Measurements from ENCODE around the gene TNRC18.

Gene TNRC18

GRCh38 chr7:5463031-5463430 is 39.4 kb upstream of the TNRC18 start (continued):
- TF ChIP-seq GLIS1 (tag by site-specific recombination; IDR thresholded peaks at IDR 0.05) (no peak), OVOL3 (tag by site-specific recombination; IDR thresholded peaks at IDR 0.05) (no peak), ZNF10 (tag by site-specific recombination; IDR thresholded peaks at IDR 0.05) (no peak), ZNF560 (tag by site-specific recombination; IDR thresholded peaks at IDR 0.05; ENCODE audit: borderline replicate concordance) (no peak), ZNF133 (tag by site-specific recombination; IDR thresholded peaks at IDR 0.05) (no peak)

- Histone ChIP-seq H3K27ac (ENCODE audit: extremely low read depth, low read depth, low read length) (no peak overlapping the region), H3K9me3 (ENCODE audit: control insufficient read depth, insufficient read depth, low read depth, low read length) (no peaks in the 10 kb centered on the region), H3K36me3 (ENCODE audit: control insufficient read depth in 2 of 2, insufficient read depth in 1 of 2, low read length in 2 of 2) (no peaks in the 10 kb centered on the region), H3K4me3 (ENCODE audit: low read depth, low read length) (no peak overlapping the region), H3K4me1 (ENCODE audit: control insufficient read depth, insufficient read depth, low read length) (no peaks in the 10 kb centered on the region)
- TF ChIP-seq ZBTB6 (tag by site-specific recombination; IDR thresholded peaks at IDR 0.05), result no peak
- TF ChIP-seq ZNF629 (tag by site-specific recombination; IDR thresholded peaks at IDR 0.05), result no peak
- TF ChIP-seq ZNF26 (tag by site-specific recombination; IDR thresholded peaks at IDR 0.05), result no peak
- no peak for TF ChIP-seq ZNF423 (tag by site-specific recombination; IDR thresholded peaks at IDR 0.05)
- no peak for TF ChIP-seq OSR2 (tag by site-specific recombination; IDR thresholded peaks at IDR 0.05)
- TF ChIP-seq ZNF830 (tag by site-specific recombination; IDR thresholded peaks at IDR 0.05; ENCODE audit: low read depth), result no peak
- no peak for TF ChIP-seq CTCF (tag by site-specific recombination; IDR thresholded peaks at IDR 0.05)
- TF ChIP-seq ZNF292 (tag by site-specific recombination; IDR thresholded peaks at IDR 0.05; ENCODE audit: borderline replicate concordance, low read depth), result no peak
- TF ChIP-seq ZNF670 (tag by site-specific recombination; IDR thresholded peaks at IDR 0.05; ENCODE audit: low read depth), result no peak
- TF ChIP-seq ZNF639 (tag by site-specific recombination; IDR thresholded peaks at IDR 0.05), result no peak
- TF ChIP-seq ZFP41 (tag by site-specific recombination; IDR thresholded peaks at IDR 0.05; ENCODE audit: borderline replicate concordance), result no peak
- no peak for TF ChIP-seq HOXA7 (CRISPR knock-in tag; IDR thresholded peaks at IDR 0.05; ENCODE audit: borderline replicate concordance)
- no peak for TF ChIP-seq ZNF280D (tag by site-specific recombination; IDR thresholded peaks at IDR 0.05)
- no peak for TF ChIP-seq BCL11A (tag by site-specific recombination; IDR thresholded peaks at IDR 0.05; ENCODE audit: low read depth)
- no peak for TF ChIP-seq MEIS1 (CRISPR knock-in tag; IDR thresholded peaks at IDR 0.05; ENCODE audit: borderline replicate concordance)
- TF ChIP-seq MZF1 (tag by site-specific recombination; IDR thresholded peaks at IDR 0.05; ENCODE audit: borderline replicate concordance), result no peak
- TF ChIP-seq ZNF621 (tag by site-specific recombination; IDR thresholded peaks at IDR 0.05), result no peak
- ChIA-PET POLR2A (no interaction called here), CTCF (no interaction called here)
Observed at GRCh38 chr7:5462216-5462615, 38.6 kb upstream of the TNRC18 start.

All from HEK293 (cell line).